ENCODE results near the gene BTF3L4. TPM values are rescaled to one million over a fixed set of nuclear protein-coding genes. Genes with fewer than 3 reads are reported as not detected.

The BTF3L4 gene
- total RNA-seq, result 10 to 100 TPM; 23.1 to 26.5 TPM

- H3K27ac ChIP-seq, result peak within 1 kb of the TSS; percentile 91 to 98 (median 94)
- TF ChIP-seq, protein P1, sequence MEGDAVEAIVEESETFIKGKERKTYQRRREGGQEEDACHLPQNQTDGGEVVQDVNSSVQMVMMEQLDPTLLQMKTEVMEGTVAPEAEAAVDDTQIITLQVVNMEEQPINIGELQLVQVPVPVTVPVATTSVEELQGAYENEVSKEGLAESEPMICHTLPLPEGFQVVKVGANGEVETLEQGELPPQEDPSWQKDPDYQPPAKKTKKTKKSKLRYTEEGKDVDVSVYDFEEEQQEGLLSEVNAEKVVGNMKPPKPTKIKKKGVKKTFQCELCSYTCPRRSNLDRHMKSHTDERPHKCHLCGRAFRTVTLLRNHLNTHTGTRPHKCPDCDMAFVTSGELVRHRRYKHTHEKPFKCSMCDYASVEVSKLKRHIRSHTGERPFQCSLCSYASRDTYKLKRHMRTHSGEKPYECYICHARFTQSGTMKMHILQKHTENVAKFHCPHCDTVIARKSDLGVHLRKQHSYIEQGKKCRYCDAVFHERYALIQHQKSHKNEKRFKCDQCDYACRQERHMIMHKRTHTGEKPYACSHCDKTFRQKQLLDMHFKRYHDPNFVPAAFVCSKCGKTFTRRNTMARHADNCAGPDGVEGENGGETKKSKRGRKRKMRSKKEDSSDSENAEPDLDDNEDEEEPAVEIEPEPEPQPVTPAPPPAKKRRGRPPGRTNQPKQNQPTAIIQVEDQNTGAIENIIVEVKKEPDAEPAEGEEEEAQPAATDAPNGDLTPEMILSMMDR (IDR thresholded peaks at IDR 0.05), result no peak
- TF ChIP-seq POLR2A (IDR thresholded peaks at IDR 0.05), result peak; percentile 49 to 82 (median 79)
- peak; percentile 93 for ATAC-seq
- no peaks in the 10 kb centered on the region for H3K9me3 ChIP-seq
- DNase-seq, result peak; percentile 96 to 98 (median 97)
- no peaks in the 10 kb centered on the region for H3K27me3 ChIP-seq
- intact Hi-C loops (cut with DNase I), result no loop called here
- WGBS, 2 donors, result 0% methylated on average over 11 to 54 of the region's 54 CpGs
- H3K36me3 ChIP-seq (replicated peaks in 1 of 2; ENCODE audit: insufficient read depth in 1 of 2, low read depth in 2 of 2), result peaks cover 0 to 6% of the 10 kb centered on the region in 2 donors
- H3K4me3 ChIP-seq, result peak within 1 kb of the TSS; percentile 83 to 87
- H3K4me1 ChIP-seq, result peaks cover 41% of the 10 kb centered on the region
Measured at GRCh38 chr1:52056163-52056936, at the start of gene BTF3L4. TSS of gene BTF3L4 (plus strand) at chr1:52056295. CDS start at chr1:52059848, 3,553 bp downstream.

GRCh38 chr1:52007215-52008002 lies 48.7 kb upstream of the BTF3L4 start:
- Histone ChIP-seq H3K4me1 (peaks cover 42% of the 10 kb centered on the region), H3K9me3 (no peaks in the 10 kb centered on the region), H3K36me3 (replicated peaks in 1 of 2; ENCODE audit: insufficient read depth in 1 of 2, low read depth in 2 of 2) (no peaks in the 10 kb centered on the region), H3K27me3 (no peaks in the 10 kb centered on the region), H3K4me3 (no peak overlapping the region), H3K27ac (peak overlapping the region in 1 of 4 donors; percentile 18)
- DNase-seq, result peak in 2 of 4 donors; percentile 23
- 9 to 19% methylated on average over 5 of the region's 5 CpGs for WGBS, 2 donors
- ATAC-seq, result peak; percentile 28
- TF ChIP-seq POLR2A (IDR thresholded peaks at IDR 0.05), result no peak
- TF ChIP-seq, protein P1 (IDR thresholded peaks at IDR 0.05), result no peak
- intact Hi-C loops (cut with DNase I), result no loop called here

DNA sequence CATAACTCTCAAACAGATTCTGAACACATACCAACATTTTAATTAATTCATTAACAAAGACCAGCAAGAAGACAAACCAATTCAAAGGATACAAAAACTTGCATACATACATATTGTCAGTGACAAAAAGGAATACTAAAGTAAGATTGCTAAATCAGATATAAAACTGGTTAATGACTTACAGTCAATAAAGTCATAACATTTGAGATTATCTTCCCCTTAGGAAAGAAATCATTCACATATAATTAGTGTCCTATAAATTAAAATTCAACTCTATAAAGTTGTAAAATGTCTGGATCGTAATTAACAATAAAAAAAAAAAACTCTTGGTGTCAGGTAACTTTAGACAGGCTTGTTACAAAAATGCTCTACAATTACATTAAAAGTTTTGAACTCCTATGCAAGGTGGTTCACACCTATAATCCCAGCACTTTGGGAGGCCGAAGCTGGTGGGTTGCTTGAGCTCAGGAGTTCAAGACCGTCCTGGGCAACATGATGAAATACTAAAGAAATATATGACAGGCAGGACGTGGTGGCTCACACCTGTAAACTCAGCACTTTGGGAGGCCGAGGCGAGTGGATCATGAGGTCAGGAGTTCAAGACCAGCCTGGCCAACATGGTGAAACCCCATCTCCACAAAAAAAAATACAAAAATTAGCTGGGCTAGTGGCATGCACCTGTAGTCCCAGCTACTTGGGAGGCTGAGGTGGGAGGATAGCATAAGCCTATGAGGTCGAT lies 47.9 kb upstream of the BTF3L4 start:
- intact Hi-C loops (cut with DNase I), result no loop called here
- TF ChIP-seq, protein P1 (IDR thresholded peaks at IDR 0.05), result no peak
- no peak for TF ChIP-seq POLR2A (IDR thresholded peaks at IDR 0.05)
- Histone ChIP-seq H3K27ac (peak overlapping the region in 1 of 4 donors; percentile 18), H3K36me3 (replicated peaks in 1 of 2; ENCODE audit: insufficient read depth in 1 of 2, low read depth in 2 of 2) (no peaks in the 10 kb centered on the region), H3K4me1 (peaks cover 42% of the 10 kb centered on the region), H3K9me3 (no peaks in the 10 kb centered on the region), H3K27me3 (no peaks in the 10 kb centered on the region), H3K4me3 (no peak overlapping the region)
- DNase-seq (no peak), ATAC-seq (no peak)
- 86 to 91% methylated on average over 7 of the region's 7 CpGs for WGBS, 2 donors

- no peaks in the 10 kb centered on the region for H3K9me3 ChIP-seq
- DNase-seq, result no peak
- peaks cover 0 to 18% of the 10 kb centered on the region in 2 donors for H3K36me3 ChIP-seq (replicated peaks in 1 of 2; ENCODE audit: insufficient read depth in 1 of 2, low read depth in 2 of 2)
- H3K4me3 ChIP-seq, result no peak overlapping the region
- H3K27ac ChIP-seq, result no peak overlapping the region
- no peak for ATAC-seq
- H3K4me1 ChIP-seq, result no peaks in the 10 kb centered on the region
- no peak for TF ChIP-seq POLR2A (IDR thresholded peaks at IDR 0.05)
- TF ChIP-seq, protein P1 (IDR thresholded peaks at IDR 0.05), result no peak
- intact Hi-C loops (cut with DNase I), result no loop called here
- 84 to 87% methylated on average over 2 of the region's 2 CpGs for WGBS, 2 donors
- no peaks in the 10 kb centered on the region for H3K27me3 ChIP-seq
Measured at GRCh38 chr1:52022133-52022532, 34.0 kb upstream of the BTF3L4 start.

All from body of pancreas (tissue), 4 donors.